Right ventricle myocardium inferior (tissue), 1 donor: ENCODE data around the gene LEF1. TPM values are rescaled to one million over a fixed set of nuclear protein-coding genes. Genes with fewer than 3 reads are reported as not detected.

ENCODE experiments used
- ATAC-seq: fragments of 200-7000 bp; cut with Tn5 transposase; one replicate; pipeline ENCODE4 v1.9.1; 2020; ENCODE audit warnings: mild to moderate bottlenecking, moderate library complexity
- DNase-seq: peaks from one replicate; pipeline ENCODE4 v3.0.0; 2021; ENCODE audit errors: missing footprints
- intact Hi-C: fragments of 100-400 bp; cut with DNase I; formaldehyde crosslinking; loops from one replicate; pipeline ENCODE4 v1.11.0; 2022
- total RNA-seq: library from RNA; stranded (reverse); fragmentation: NEBNext Ultra II Directional; extraction: Animal tissue kit (Norgen Biotek cat#: 25700); gene quantifications from one replicate; pipeline ENCODE4 v1.2.1, GENCODE V29; 2021
- donor health status: DM: no; HTN: yes; CAD: no; lungs with severe emphysema.

LEF1 gene
- total RNA-seq, 1 donor from 2014 or later: 0.32 TPM

- intact Hi-C loops: no loop called here
- ATAC-seq (no peak), DNase-seq (no peak)
These were observed 15.8 kb upstream of the LEF1 start for GRCh38 chr4:108184453-108185049.

GRCh38 chr4:108181704-108182103 is 13.0 kb upstream of the LEF1 start:
- intact Hi-C loops: no loop called here
- ATAC-seq (no peak), DNase-seq (no peak)

GRCh38 chr4:108180513-108180912 is 11.8 kb upstream of the LEF1 start:
- DNase-seq (no peak), ATAC-seq (no peak)
- intact Hi-C loops: no loop called here

- intact Hi-C loops: no loop called here
- no peak for ATAC-seq
- DNase-seq: no peak
These were observed 7.2 kb upstream of the LEF1 start for GRCh38 chr4:108175966-108176365.

- intact Hi-C loops: no loop called here
- no peak for DNase-seq
- no peak for ATAC-seq
These were observed 6.1 kb upstream of the LEF1 start for GRCh38 chr4:108174856-108175255.

GRCh38 chr4:108173599-108174057 is 4.9 kb upstream of the LEF1 start:
- intact Hi-C loops: no loop called here

GRCh38 chr4:108172753-108173598 is 4.2 kb upstream of the LEF1 start:
- DNase-seq (no peak), ATAC-seq (peak; percentile 72)
- intact Hi-C loops: no loop called here

More at GRCh38 chr4:108173599-108174057, 4.9 kb upstream of the LEF1 start:
- ATAC-seq (no peak), DNase-seq (no peak)

- intact Hi-C loops: no loop called here
These were observed 3.6 kb upstream of the LEF1 start for GRCh38 chr4:108172231-108172752.

GRCh38 chr4:108171339-108172230 is 2.9 kb upstream of the LEF1 start:
- no peak for ATAC-seq

More at GRCh38 chr4:108172231-108172752, 3.6 kb upstream of the LEF1 start:
- ATAC-seq: no peak
- DNase-seq: no peak

GRCh38 chr4:108170631-108171338 is 2.1 kb upstream of the LEF1 start:
- intact Hi-C loops: no loop called here
- ATAC-seq: no peak

More at GRCh38 chr4:108171339-108172230, 2.9 kb upstream of the LEF1 start:
- DNase-seq: no peak
- intact Hi-C loops: no loop called here

GRCh38 chr4:108169664-108170063 is 932 bp upstream of the LEF1 start:
- intact Hi-C loops: no loop called here
- DNase-seq: no peak
- no peak for ATAC-seq

More at GRCh38 chr4:108170631-108171338, 2.1 kb upstream of the LEF1 start:
- DNase-seq: no peak

- DNase-seq (no peak), ATAC-seq (no peak)
- intact Hi-C loops: no loop called here
These were observed 517 bp downstream of the LEF1 start for GRCh38 chr4:108168160-108168670.

- DNase-seq (no peak), ATAC-seq (no peak)
- intact Hi-C loops: no loop called here
These were observed 2.1 kb downstream of the LEF1 start for GRCh38 chr4:108166441-108167315.

GRCh38 chr4:108166038-108166437 is 2.7 kb downstream of the LEF1 start:
- DNase-seq: no peak
- no peak for ATAC-seq
- intact Hi-C loops: no loop called here

GRCh38 chr4:108165586-108165985 is 3.1 kb downstream of the LEF1 start:
- DNase-seq (no peak), ATAC-seq (no peak)
- intact Hi-C loops: no loop called here

- ATAC-seq: no peak
- DNase-seq: no peak
- intact Hi-C loops: no loop called here
These were observed 5.4 kb downstream of the LEF1 start for GRCh38 chr4:108163351-108163750.

GRCh38 chr4:108160741-108161352 is 7.9 kb downstream of the LEF1 start:
- intact Hi-C loops: no loop called here
- ATAC-seq (no peak), DNase-seq (no peak)
